Mucosa of descending colon (tissue), 3 donors: ENCODE data around the gene PHLPP1. TPM values are rescaled to one million over a fixed set of nuclear protein-coding genes. Genes with fewer than 3 reads are reported as not detected.

Source experiments
- ATAC-seq: fragments of 200-7000 bp; cut with Tn5 transposase; one replicate; pipeline ENCODE4 v1.9.1; 2020; ENCODE audit warnings: mild to moderate bottlenecking, moderate library complexity
- DNase-seq, 3 donors: peaks; one replicate each; pipeline ENCODE4 v3.0.0-alpha.2; 2020
- H3K36me3 ChIP-seq: fragments of 200-600 bp; one replicate; pipeline ENCODE4 v1.8.0; 2021; ENCODE audit warnings: low read depth, mild to moderate bottlenecking
- H3K4me1 ChIP-seq: fragments of 200-600 bp; one replicate; pipeline ENCODE4 v1.8.0; 2021; ENCODE audit warnings: low read depth, mild to moderate bottlenecking
- H3K4me3 ChIP-seq: fragments of 200-600 bp; one replicate; pipeline ENCODE4 v1.8.0; 2021; ENCODE audit warnings: mild to moderate bottlenecking
- H3K9me3 ChIP-seq: fragments of 200-600 bp; one replicate; pipeline ENCODE4 v1.8.0; 2021; ENCODE audit warnings: mild to moderate bottlenecking
- intact Hi-C, 2 donors: fragments of 100-400 bp; cut with DNase I in 1 of 2; cut with micrococcal nuclease in 1 of 2; formaldehyde crosslinking; loops; one replicate each; pipeline versions ENCODE4 v1.11.0 to v1.11.1; 2022; cut with DNase I, micrococcal nuclease
- total RNA-seq, 3 donors: library from RNA; stranded (reverse); fragmentation: NEBNext Ultra II Directional in 2 of 3; extraction: Animal tissue kit (Norgen Biotek cat#: 25700) in 2 of 3; gene quantifications; one replicate each; pipeline versions ENCODE4 v1.2.1 to v1.2.4, GENCODE V29; 2021 to 2023
- TF ChIP-seq, protein P1 (sequence below): fragments of 200-600 bp; IDR thresholded peaks from one replicate; pipeline ENCODE4 v1.8.0; 2022; ENCODE audit warnings: antibody characterized with exemption, mild to moderate bottlenecking
- donor health status: DM: no; HTN: no; CAD: no; lungs with moderate emphysema.
- donor health status: DM: no; HTN: no; CAD: no.
- donor health status: DM: no; HTN: yes; CAD: no.

PHLPP1 gene
- total RNA-seq, 3 donors from 2014 or later, result 17.9 to 28.9 (median 19.7) TPM

DNA sequence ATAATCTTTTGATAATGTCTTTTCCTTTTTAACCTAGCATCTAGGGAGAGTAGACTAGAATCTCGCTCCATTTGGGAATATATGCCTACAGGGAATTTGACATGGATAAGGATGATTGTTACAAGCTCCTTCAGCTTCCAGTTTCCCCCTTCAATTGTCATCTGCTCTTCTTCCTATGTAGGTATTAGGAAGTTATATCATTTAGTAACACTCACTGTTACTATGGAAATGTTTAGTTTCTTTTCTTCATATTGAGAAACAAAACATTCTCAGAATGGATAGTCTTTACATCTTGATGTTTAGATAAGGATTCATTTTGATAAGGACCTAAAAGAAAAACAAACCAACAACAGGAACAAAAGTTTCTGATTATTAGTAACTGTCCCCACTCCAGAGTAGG is 127.6 kb downstream of the PHLPP1 start:
- intact Hi-C loops, result no loop called here
- ATAC-seq (no peak), DNase-seq (no peak)
- Histone ChIP-seq H3K4me3 (no peak overlapping the region), H3K9me3 (no peaks in the 10 kb centered on the region), H3K36me3 (no peaks in the 10 kb centered on the region), H3K4me1 (no peaks in the 10 kb centered on the region)
- TF ChIP-seq, protein P1, sequence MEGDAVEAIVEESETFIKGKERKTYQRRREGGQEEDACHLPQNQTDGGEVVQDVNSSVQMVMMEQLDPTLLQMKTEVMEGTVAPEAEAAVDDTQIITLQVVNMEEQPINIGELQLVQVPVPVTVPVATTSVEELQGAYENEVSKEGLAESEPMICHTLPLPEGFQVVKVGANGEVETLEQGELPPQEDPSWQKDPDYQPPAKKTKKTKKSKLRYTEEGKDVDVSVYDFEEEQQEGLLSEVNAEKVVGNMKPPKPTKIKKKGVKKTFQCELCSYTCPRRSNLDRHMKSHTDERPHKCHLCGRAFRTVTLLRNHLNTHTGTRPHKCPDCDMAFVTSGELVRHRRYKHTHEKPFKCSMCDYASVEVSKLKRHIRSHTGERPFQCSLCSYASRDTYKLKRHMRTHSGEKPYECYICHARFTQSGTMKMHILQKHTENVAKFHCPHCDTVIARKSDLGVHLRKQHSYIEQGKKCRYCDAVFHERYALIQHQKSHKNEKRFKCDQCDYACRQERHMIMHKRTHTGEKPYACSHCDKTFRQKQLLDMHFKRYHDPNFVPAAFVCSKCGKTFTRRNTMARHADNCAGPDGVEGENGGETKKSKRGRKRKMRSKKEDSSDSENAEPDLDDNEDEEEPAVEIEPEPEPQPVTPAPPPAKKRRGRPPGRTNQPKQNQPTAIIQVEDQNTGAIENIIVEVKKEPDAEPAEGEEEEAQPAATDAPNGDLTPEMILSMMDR, result no peak

GRCh38 chr18:62844850-62845643 is 129.7 kb downstream of the PHLPP1 start:
- no peak for DNase-seq
- intact Hi-C loops, result no loop called here
- TF ChIP-seq, protein P1, result no peak
- ATAC-seq, result no peak
- Histone ChIP-seq H3K36me3 (no peaks in the 10 kb centered on the region), H3K4me3 (no peak overlapping the region), H3K9me3 (no peaks in the 10 kb centered on the region), H3K4me1 (no peaks in the 10 kb centered on the region)

DNA sequence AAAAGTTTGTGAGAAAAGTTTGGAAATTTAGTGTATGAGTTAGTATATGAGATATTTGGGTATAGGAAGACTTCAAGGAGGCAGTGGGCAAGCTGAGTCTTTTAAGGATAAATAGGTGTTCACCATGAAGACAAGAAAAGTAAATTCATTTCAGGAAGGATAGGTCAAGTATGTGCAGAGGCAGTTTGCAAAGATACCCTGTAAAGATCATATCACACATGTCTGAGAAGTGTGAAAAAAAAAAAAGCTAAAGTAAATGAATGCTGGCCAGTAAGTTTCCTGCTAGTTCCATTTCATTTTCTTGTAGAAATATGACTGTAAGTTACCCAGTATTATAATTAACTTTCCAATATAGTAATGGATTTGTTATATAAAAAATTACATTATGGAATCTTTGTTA is 131.0 kb downstream of the PHLPP1 start:
- no peaks in the 10 kb centered on the region for H3K9me3 ChIP-seq
- DNase-seq (no peak), ATAC-seq (no peak)
- H3K4me3 ChIP-seq, result no peak overlapping the region
- H3K4me1 ChIP-seq, result no peaks in the 10 kb centered on the region
- no peaks in the 10 kb centered on the region for H3K36me3 ChIP-seq
- TF ChIP-seq, protein P1, result no peak
- intact Hi-C loops, result no loop called here

- no peaks in the 10 kb centered on the region for H3K9me3 ChIP-seq
- DNase-seq, result no peak
- H3K4me3 ChIP-seq, result no peak overlapping the region
- no peaks in the 10 kb centered on the region for H3K4me1 ChIP-seq
- TF ChIP-seq, protein P1, result no peak
- H3K36me3 ChIP-seq, result no peaks in the 10 kb centered on the region
- no peak for ATAC-seq
- intact Hi-C loops, result no loop called here
Observed at GRCh38 chr18:62847081-62847480, 131.7 kb downstream of the PHLPP1 start.

DNA sequence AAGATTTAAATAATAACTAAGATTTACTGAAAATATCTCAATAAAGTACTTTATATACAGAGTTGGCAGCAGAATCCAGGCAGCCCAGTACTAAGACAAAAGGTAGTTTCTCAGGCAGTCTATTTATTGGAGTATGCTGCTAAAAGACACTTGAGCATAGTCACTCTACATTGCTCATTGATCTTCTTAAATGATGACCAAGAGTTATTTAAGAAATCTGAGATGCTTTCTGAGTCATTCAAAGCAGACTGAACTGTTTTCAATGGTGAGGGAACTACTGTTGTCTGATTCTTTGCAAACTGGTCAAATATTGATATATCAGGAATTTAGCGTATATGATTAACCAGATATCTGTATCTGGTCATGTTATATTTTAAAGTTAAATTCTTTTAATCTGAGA is 133.6 kb downstream of the PHLPP1 start:
- DNase-seq (no peak), ATAC-seq (no peak)
- H3K4me1 ChIP-seq, result no peaks in the 10 kb centered on the region
- intact Hi-C loops, result no loop called here
- H3K9me3 ChIP-seq, result no peaks in the 10 kb centered on the region
- H3K36me3 ChIP-seq, result no peaks in the 10 kb centered on the region
- TF ChIP-seq, protein P1, result no peak
- H3K4me3 ChIP-seq, result no peak overlapping the region
